HepG2 (cell line): ENCODE data around the gene HECTD1. TPM values are rescaled to one million over a fixed set of nuclear protein-coding genes. Genes with fewer than 3 reads are reported as not detected.

Source experiments
- ATAC-seq: fragments of 200-7000 bp; cut with Tn5 transposase; 3 replicates; pipeline ENCODE4 v1.9.1; 2020; ENCODE audit warnings: mild to moderate bottlenecking, moderate library complexity
- BruUV-seq: library from RNA; stranded (reverse); fragments of 400-500 nt; replicated peaks from 2 replicates; lab custom pipeline; 2021; lab: Mats Ljungman, UMichigan
- CTCF ChIA-PET: fragments of 300-600 bp; formaldehyde crosslinking; extraction: SDS; loops from one replicate; lab custom pipeline; 2021; ENCODE audit warnings: low total read pairs, inconsistent platforms, low intra/inter-chr PET ratio; lab: Yijun Ruan, JAX
- POLR2A ChIA-PET: fragments of 350-600 bp; sonication (Branson Sonifier 250); formaldehyde crosslinking; loops from one replicate; lab custom pipeline; 2020; ENCODE audit warnings: antibody characterized with exemption, inconsistent platforms; lab: Yijun Ruan, JAX
- DNase-seq: peaks from one replicate; pipeline ENCODE4 v3.0.0-alpha.2; 2015; ENCODE audit warnings: low spot score
- FAIRE-seq: peaks from 3 replicates; lab custom pipeline; 2011; peaks lifted over from hg19 to GRCh38; lab: Jason Lieb, UNC
- H2AFZ ChIP-seq: one replicate; pipeline ENCODE4 v1.6.1; 2011; ENCODE audit warnings: low read length, inconsistent platforms
- H3K27ac ChIP-seq: fragments of 300-600 bp; 3 replicates; pipeline ENCODE4 v1.8.0; 2011; ENCODE audit warnings: mixed run types, mild to moderate bottlenecking, mixed read lengths, low read length, inconsistent platforms; ENCODE audit not compliant: insufficient read depth; ENCODE audit errors: extremely low read length
- H3K27me3 ChIP-seq, 2 experiments: fragments of 200-600 bp in 1 of 2; 2 replicates in 1 of 2; 3 replicates in 1 of 2; pipeline versions ENCODE4 v1.6.0 to v1.8.0; 2011; ENCODE audit warnings: low read length in 2 of 2, mild to moderate bottlenecking in 2 of 2, moderate library complexity in 2 of 2, inconsistent platforms in 1 of 2; ENCODE audit not compliant: insufficient read depth in 2 of 2, control insufficient read depth in 1 of 2
- H3K36me3 ChIP-seq, 2 experiments: fragments of 200-600 bp in 1 of 2; replicated peaks in 1 of 2; 2 replicates in 1 of 2; 3 replicates in 1 of 2; pipeline versions ENCODE4 v1.5.1 to v1.8.0; 2011; ENCODE audit warnings: low read length in 2 of 2, inconsistent platforms in 1 of 2; ENCODE audit not compliant: insufficient read depth in 2 of 2, control insufficient read depth in 1 of 2
- H3K4me1 ChIP-seq: 2 replicates; pipeline ENCODE4 v1.5.1; 2012; ENCODE audit warnings: low read length, inconsistent platforms; ENCODE audit not compliant: insufficient read depth
- H3K4me2 ChIP-seq: 2 replicates; pipeline ENCODE4 v1.6.0; 2011; ENCODE audit warnings: low read depth, low read length, inconsistent platforms
- H3K4me3 ChIP-seq, 3 experiments: fragments of 200-600 bp in 1 of 3; sonication (generic), shearing (Covaris generic) in 1 of 3; replicated peaks in 1 of 3; 2 replicates each; pipeline ENCODE4 v1.5.1; 2011 to 2016; ENCODE audit warnings: low read length in 3 of 3, inconsistent platforms in 2 of 3, low read depth in 2 of 3, mild to moderate bottlenecking in 2 of 3, control low read depth in 1 of 3, mixed read lengths in 1 of 3; ENCODE audit not compliant: insufficient read depth in 1 of 3
- H3K79me2 ChIP-seq: one replicate; pipeline ENCODE4 v1.6.1; 2011; ENCODE audit warnings: low read length, inconsistent platforms; ENCODE audit not compliant: insufficient read depth
- H3K9ac ChIP-seq: 2 replicates; pipeline ENCODE4 v1.6.0; 2011; ENCODE audit warnings: mild to moderate bottlenecking, low read depth, low read length, inconsistent platforms; ENCODE audit not compliant: insufficient read depth
- H3K9me3 ChIP-seq: 2 replicates; pipeline ENCODE4 v1.5.1; 2012; ENCODE audit warnings: mild to moderate bottlenecking, low read length
- H4K20me1 ChIP-seq: 2 replicates; pipeline ENCODE4 v1.6.0; 2011; ENCODE audit warnings: inconsistent platforms, mild to moderate bottlenecking, low read length, moderate library complexity; ENCODE audit not compliant: insufficient read depth
- CCDC6 ChIP-seq: sonication (generic); formaldehyde crosslinking; IDR thresholded peaks from 2 replicates; pipeline ENCODE4 v1.8.1; 2022; ENCODE audit warnings: mild to moderate bottlenecking, missing genetic modification reagents, moderate library complexity
- CHD2 ChIP-seq: IDR thresholded peaks from 2 replicates; pipeline ENCODE4 v1.6.1; 2011; ENCODE audit warnings: low read depth, low read length, improper control_type of control experiment
- HNRNPUL1 ChIP-seq: fragments of 200-400 bp; formaldehyde crosslinking; IDR thresholded peaks from 2 replicates; pipeline ENCODE4 v1.6.1; 2017; ENCODE audit warnings: low read depth, mild to moderate bottlenecking, low read length, moderate library complexity
- MTA1 ChIP-seq: sonication (generic); formaldehyde crosslinking; IDR thresholded peaks from 2 replicates; pipeline ENCODE4 v1.4.0; 2020; ENCODE audit warnings: missing genetic modification reagents, mild to moderate bottlenecking, borderline replicate concordance
- RFXAP ChIP-seq: sonication (generic); formaldehyde crosslinking; IDR thresholded peaks from 2 replicates; pipeline ENCODE4 v1.4.0; 2020; ENCODE audit warnings: missing genetic modification reagents, borderline replicate concordance
- SIN3A ChIP-seq: IDR thresholded peaks from 2 replicates; pipeline ENCODE4 v1.6.1; 2011; ENCODE audit warnings: low read depth, mild to moderate bottlenecking, control low read depth, low read length, borderline replicate concordance
- WIZ ChIP-seq: sonication (generic); formaldehyde crosslinking; IDR thresholded peaks from 2 replicates; pipeline ENCODE4 v1.5.1; 2020; ENCODE audit warnings: mild to moderate bottlenecking, missing genetic modification reagents
- ZNF124 ChIP-seq: sonication (generic); formaldehyde crosslinking; IDR thresholded peaks from 2 replicates; pipeline ENCODE4 v1.4.0; 2020; ENCODE audit warnings: missing genetic modification reagents
- ZNF224 ChIP-seq: sonication (generic); formaldehyde crosslinking; IDR thresholded peaks from 2 replicates; pipeline ENCODE4 v1.5.0; 2020; ENCODE audit warnings: mild to moderate bottlenecking, missing genetic modification reagents
- ZNF235 ChIP-seq: sonication (generic); formaldehyde crosslinking; IDR thresholded peaks from 2 replicates; pipeline ENCODE4 v1.8.1; 2023; ENCODE audit warnings: mild to moderate bottlenecking, missing genetic modification reagents, borderline replicate concordance
- ZNF446 ChIP-seq: sonication (generic); formaldehyde crosslinking; IDR thresholded peaks from 2 replicates; pipeline ENCODE4 v1.5.0; 2020; ENCODE audit warnings: mild to moderate bottlenecking, missing genetic modification reagents
- ZNF572 ChIP-seq: sonication (generic); formaldehyde crosslinking; IDR thresholded peaks from 2 replicates; pipeline ENCODE4 v1.5.1; 2020; ENCODE audit warnings: mild to moderate bottlenecking, missing genetic modification reagents
- ZNF607 ChIP-seq: sonication (generic); formaldehyde crosslinking; IDR thresholded peaks from 2 replicates; pipeline ENCODE4 v1.5.1; 2020; ENCODE audit warnings: missing genetic modification reagents, mild to moderate bottlenecking, borderline replicate concordance
- ZNF646 ChIP-seq: sonication (generic); formaldehyde crosslinking; IDR thresholded peaks from 2 replicates; pipeline ENCODE4 v1.9.0; 2021; ENCODE audit warnings: mild to moderate bottlenecking, missing genetic modification reagents
- ZNF709 ChIP-seq: sonication (generic); formaldehyde crosslinking; IDR thresholded peaks from 2 replicates; pipeline ENCODE4 v1.5.0; 2020; ENCODE audit warnings: mild to moderate bottlenecking, missing genetic modification reagents
- ZXDC ChIP-seq: sonication (generic); formaldehyde crosslinking; IDR thresholded peaks from 2 replicates; pipeline ENCODE4 v1.5.0; 2020; ENCODE audit warnings: mild to moderate bottlenecking, missing genetic modification reagents
- WGBS: methylation state at CpG from one replicate; pipeline ENCODE4 v1.1.6; 2017; ENCODE audit warnings: low lambda C conversion rate; 5-methylcytosine and 5-hydroxymethylcytosine counted together
- in situ Hi-C: cut with HindIII; loops from 2 replicates; pipeline ENCODE4 v1.10.0; 2017; ENCODE audit warnings: low pct_unique_long_range_greater_than_20kb; ENCODE audit not compliant: extremely low pct_ligation_motif_present
- intact Hi-C: fragments of 100-400 bp; cut with micrococcal nuclease; formaldehyde crosslinking; loops from one replicate; pipeline ENCODE4 v1.10.0; 2022; ENCODE audit not compliant: unreplicated experiment
- polyA plus RNA-seq, 8 experiments: library from polyadenylated mRNA; depleted of rRNA in 3 of 8; stranded (reverse) in 7 of 8; unstranded in 1 of 8; fragments of >200 nt; fragmentation: Illumina TruSeq in 4 of 8; extraction: Trizol in 4 of 8; gene quantifications; 2 replicates each; pipeline versions ENCODE4 v1.2.1 to v1.2.3, GENCODE V29; 2011 to 2016; ENCODE audit warnings: low read depth in 4 of 8, missing spikeins in 1 of 8, mixed read lengths in 1 of 8; ENCODE audit not compliant: insufficient read depth in 1 of 8
- total RNA-seq, 5 experiments: library from RNA; depleted of rRNA; stranded (reverse); fragments of >200 nt; fragmentation: Illumina TruSeq; extraction: Trizol; gene quantifications; 2 replicates each; pipeline ENCODE4 v1.2.3, GENCODE V29; 2016; ENCODE audit warnings: low read depth in 1 of 5

HECTD1 gene
- total and polyA plus RNA-seq, 2 of the 13 experiments (the other 11 are each of a cell fraction or from before 2014, with no cell fraction given) = 312 to 560 TPM

GRCh38 chr14:31060253-31060875 lies 147.2 kb downstream of the HECTD1 start:
- in situ Hi-C loops (no loop called here), intact Hi-C loops (no loop called here)
- CTCF ChIA-PET = no interaction called here
- no peaks in the 10 kb centered on the region for H3K36me3 ChIP-seq
- DNase-seq (no peak), FAIRE-seq (no peak), ATAC-seq (no peak)
- WGBS = 95% methylated on average over 6 of the region's 6 CpGs
- no peak overlapping the region for H3K9ac ChIP-seq
- POLR2A ChIA-PET = interaction anchor here (0.8 to 2.1 kb wide), 3 partner anchors 27 to 36 kb away, joined by 3 to 14 read pairs (median 3); partner anchors contain the start of genes AP4S1 and STRN3
- no peak overlapping the region for H3K4me3 ChIP-seq
- TF ChIP-seq WIZ (CRISPR knock-in tag) = no peak
- TF ChIP-seq SIN3A = no peak
- TF ChIP-seq ZXDC = no peak
- no peak for TF ChIP-seq RFXAP
- peak; percentile 41; the same call in 1 of the 2 replicates for TF ChIP-seq CCDC6 (CRISPR knock-in tag)
- peak; percentile 44; the same call in 1 of the 2 replicates for TF ChIP-seq ZNF646
- 0 out of 2 replicates have a peak, but pooled peaks have one; percentile 23 for TF ChIP-seq ZNF607 (CRISPR knock-in tag)
- no peak for TF ChIP-seq CHD2
- TF ChIP-seq ZNF709 = 0 out of 2 replicates have a peak, but pooled peaks have one; percentile 63
- TF ChIP-seq ZNF572 = 0 out of 2 replicates have a peak, but pooled peaks have one; percentile 38
- no peak for TF ChIP-seq MTA1 (CRISPR knock-in tag)
- TF ChIP-seq ZNF124 (CRISPR knock-in tag) = no peak
- TF ChIP-seq ZNF446 = peak; percentile 52; the same call in 1 of the 2 replicates
- TF ChIP-seq ZNF224 = 0 out of 2 replicates have a peak, but pooled peaks have one; percentile 34
- TF ChIP-seq ZNF235 (CRISPR knock-in tag) = no peak
- TF ChIP-seq HNRNPUL1 = no peak
- no peaks in the 10 kb centered on the region for H3K9me3 ChIP-seq
- H4K20me1 ChIP-seq = no peaks in the 10 kb centered on the region
- H3K27me3 ChIP-seq = no peaks in the 10 kb centered on the region
- BruUV-seq = no TSS peak
- peaks cover 7% of the 10 kb centered on the region; the same call in 1 of the 2 replicates for H3K4me1 ChIP-seq
- no peak overlapping the region for H3K4me2 ChIP-seq
- no peaks in the 10 kb centered on the region for H3K79me2 ChIP-seq
- H3K27ac ChIP-seq = no peak overlapping the region
- H2AFZ ChIP-seq = no peak overlapping the region
